Epithelial cell of esophagus (primary cell): ENCODE data around the gene SETDB1.

Source experiments
- DNase-seq: peaks from one replicate; pipeline ENCODE4 v3.0.0; 2010; ENCODE audit warnings: low read depth
- H3K4me3 ChIP-seq: 2 replicates; pipeline ENCODE4 v1.5.1; 2011; ENCODE audit warnings: mild to moderate bottlenecking, low read length, control low read depth
- CTCF ChIP-seq: IDR thresholded peaks from 2 replicates; pipeline ENCODE4 v1.5.1; 2011; ENCODE audit warnings: low read depth, mild to moderate bottlenecking, low read length, control low read depth, inconsistent platforms; ENCODE audit not compliant: insufficient read depth; ENCODE audit errors: missing control alignments

Gene SETDB1

GRCh38 chr1:151002051-151002450 lies 75.9 kb downstream of the SETDB1 start:
- no peak for DNase-seq

GRCh38 chr1:151002611-151003010 lies 76.4 kb downstream of the SETDB1 start:
- no peak for DNase-seq
- TF ChIP-seq CTCF = no peak
- H3K4me3 ChIP-seq = no peak overlapping the region

More at GRCh38 chr1:151002051-151002450, 75.9 kb downstream of the SETDB1 start:
- no peak overlapping the region for H3K4me3 ChIP-seq
- no peak for TF ChIP-seq CTCF

- H3K4me3 ChIP-seq = no peak overlapping the region
- no peak for DNase-seq
- TF ChIP-seq CTCF = no peak
These were observed 77.0 kb downstream of the SETDB1 start for GRCh38 chr1:151003180-151003579.

- DNase-seq = no peak
- no peak for TF ChIP-seq CTCF
These were observed 79.7 kb downstream of the SETDB1 start for GRCh38 chr1:151005729-151006319.

GRCh38 chr1:151006327-151007052 lies 80.3 kb downstream of the SETDB1 start, which contains the start of gene MINDY1:
Gene MINDY1 (minus strand): TSS chr1:151006902. CDS start chr1:151002617, 4,285 bp downstream.
- peak; percentile 77 for DNase-seq
- TF ChIP-seq CTCF = peak; percentile 72
- peak within 1 kb of the TSS; percentile 73 for H3K4me3 ChIP-seq

More at GRCh38 chr1:151005729-151006319, 79.7 kb downstream of the SETDB1 start:
- peak overlapping the region; percentile 73 for H3K4me3 ChIP-seq

- DNase-seq = no peak
- TF ChIP-seq CTCF = no peak
- H3K4me3 ChIP-seq = peak overlapping the region; percentile 95
These were observed 81.7 kb downstream of the SETDB1 start for GRCh38 chr1:151007853-151008243.
